HepG2 (cell line): Measurements from ENCODE around the gene BHLHE23. TPM values are rescaled to one million over a fixed set of nuclear protein-coding genes. Genes with fewer than 3 reads are reported as not detected.

Experiments used
- HNRNPLL ChIP-seq: fragments of 200-400 bp; formaldehyde crosslinking; IDR thresholded peaks from 2 replicates; pipeline ENCODE4 v1.6.1; 2017; ENCODE audit warnings: mild to moderate bottlenecking, low read depth, low read length; ENCODE audit not compliant: poor library complexity, severe bottlenecking
- MED8 ChIP-seq: sonication (generic); formaldehyde crosslinking; IDR thresholded peaks from 2 replicates; pipeline ENCODE4 v1.8.1; 2023; ENCODE audit warnings: mild to moderate bottlenecking, missing genetic modification reagents; ENCODE audit not compliant: insufficient replicate concordance
- ZNF263 ChIP-seq: sonication (generic); formaldehyde crosslinking; IDR thresholded peaks from 2 replicates; pipeline ENCODE4 v1.4.0; 2020; ENCODE audit warnings: missing genetic modification reagents
- ZNF333 ChIP-seq: sonication (generic); formaldehyde crosslinking; IDR thresholded peaks from 2 replicates; pipeline ENCODE4 v1.4.0; 2020; ENCODE audit warnings: mild to moderate bottlenecking, missing genetic modification reagents, borderline replicate concordance
- ZNF619 ChIP-seq: sonication (generic); formaldehyde crosslinking; IDR thresholded peaks from 2 replicates; pipeline ENCODE4 v1.4.0; 2020; ENCODE audit warnings: mild to moderate bottlenecking, missing genetic modification reagents
- ZNF644 ChIP-seq: IDR thresholded peaks from 2 replicates; pipeline ENCODE4 v1.6.1; 2016; ENCODE audit warnings: low read depth
- polyA plus RNA-seq, 8 experiments: library from polyadenylated mRNA; depleted of rRNA in 3 of 8; stranded (reverse) in 7 of 8; unstranded in 1 of 8; fragments of >200 nt; fragmentation: Illumina TruSeq in 4 of 8; extraction: Trizol in 4 of 8; gene quantifications; 2 replicates each; pipeline versions ENCODE4 v1.2.1 to v1.2.3, GENCODE V29; 2011 to 2016; ENCODE audit warnings: low read depth in 4 of 8, missing spikeins in 1 of 8, mixed read lengths in 1 of 8; ENCODE audit not compliant: insufficient read depth in 1 of 8
- total RNA-seq, 5 experiments: library from RNA; depleted of rRNA; stranded (reverse); fragments of >200 nt; fragmentation: Illumina TruSeq; extraction: Trizol; gene quantifications; 2 replicates each; pipeline ENCODE4 v1.2.3, GENCODE V29; 2016; ENCODE audit warnings: low read depth in 1 of 5
- TF ChIP-seq, protein P1 (sequence below): sonication (generic); formaldehyde crosslinking; IDR thresholded peaks from 2 replicates; pipeline ENCODE4 v1.8.0; 2022; ENCODE audit warnings: missing genetic modification reagents, mild to moderate bottlenecking, borderline replicate concordance
- TF ChIP-seq, protein P2 (sequence below): sonication (generic); formaldehyde crosslinking; IDR thresholded peaks from 2 replicates; pipeline ENCODE4 v1.4.0; 2020; ENCODE audit warnings: missing genetic modification reagents, borderline replicate concordance
- TF ChIP-seq, protein P3 (sequence below): sonication (generic); formaldehyde crosslinking; IDR thresholded peaks from 2 replicates; pipeline ENCODE4 v1.8.0; 2022; ENCODE audit warnings: low read depth, missing genetic modification reagents

Gene BHLHE23
- total and polyA plus RNA-seq, 2 of the 13 experiments (the other 11 are each of a cell fraction or from before 2014, with no cell fraction given) = not detected

DNA sequence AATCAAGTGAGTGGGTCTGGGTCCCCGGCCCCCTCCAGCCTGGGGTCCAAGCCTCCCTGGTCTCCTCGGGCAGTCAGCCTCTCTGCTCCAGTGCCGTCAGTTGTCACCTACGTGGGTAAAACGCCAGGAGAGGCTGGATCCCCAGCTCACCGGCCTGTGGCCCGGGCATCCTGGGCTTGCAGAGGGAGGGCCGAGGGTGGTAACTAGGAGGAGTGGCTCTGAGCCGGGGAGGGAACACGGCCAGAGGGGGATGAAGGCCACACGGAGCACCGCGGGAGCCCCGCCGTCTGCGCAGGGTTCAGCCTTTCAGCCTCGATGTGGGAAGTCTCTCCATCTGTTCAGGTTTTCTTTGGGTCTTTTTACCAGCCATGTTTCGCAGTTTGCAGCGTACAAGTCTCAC, 29.5 kb upstream of the BHLHE23 start (continued):
- TF ChIP-seq, protein P1, sequence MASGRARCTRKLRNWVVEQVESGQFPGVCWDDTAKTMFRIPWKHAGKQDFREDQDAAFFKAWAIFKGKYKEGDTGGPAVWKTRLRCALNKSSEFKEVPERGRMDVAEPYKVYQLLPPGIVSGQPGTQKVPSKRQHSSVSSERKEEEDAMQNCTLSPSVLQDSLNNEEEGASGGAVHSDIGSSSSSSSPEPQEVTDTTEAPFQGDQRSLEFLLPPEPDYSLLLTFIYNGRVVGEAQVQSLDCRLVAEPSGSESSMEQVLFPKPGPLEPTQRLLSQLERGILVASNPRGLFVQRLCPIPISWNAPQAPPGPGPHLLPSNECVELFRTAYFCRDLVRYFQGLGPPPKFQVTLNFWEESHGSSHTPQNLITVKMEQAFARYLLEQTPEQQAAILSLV (CRISPR knock-in tag) = no peak
- TF ChIP-seq ZNF619 (CRISPR knock-in tag) (no peak), ZNF263 (peak; percentile 77; the same call in 1 of the 2 replicates), ZNF644 (CRISPR knock-in tag) (no peak), HNRNPLL (peak; percentile 40), ZNF333 (CRISPR knock-in tag) (0 out of 2 replicates have a peak, but pooled peaks have one; percentile 40), MED8 (CRISPR knock-in tag) (peak; percentile 22)
- TF ChIP-seq, protein P2, sequence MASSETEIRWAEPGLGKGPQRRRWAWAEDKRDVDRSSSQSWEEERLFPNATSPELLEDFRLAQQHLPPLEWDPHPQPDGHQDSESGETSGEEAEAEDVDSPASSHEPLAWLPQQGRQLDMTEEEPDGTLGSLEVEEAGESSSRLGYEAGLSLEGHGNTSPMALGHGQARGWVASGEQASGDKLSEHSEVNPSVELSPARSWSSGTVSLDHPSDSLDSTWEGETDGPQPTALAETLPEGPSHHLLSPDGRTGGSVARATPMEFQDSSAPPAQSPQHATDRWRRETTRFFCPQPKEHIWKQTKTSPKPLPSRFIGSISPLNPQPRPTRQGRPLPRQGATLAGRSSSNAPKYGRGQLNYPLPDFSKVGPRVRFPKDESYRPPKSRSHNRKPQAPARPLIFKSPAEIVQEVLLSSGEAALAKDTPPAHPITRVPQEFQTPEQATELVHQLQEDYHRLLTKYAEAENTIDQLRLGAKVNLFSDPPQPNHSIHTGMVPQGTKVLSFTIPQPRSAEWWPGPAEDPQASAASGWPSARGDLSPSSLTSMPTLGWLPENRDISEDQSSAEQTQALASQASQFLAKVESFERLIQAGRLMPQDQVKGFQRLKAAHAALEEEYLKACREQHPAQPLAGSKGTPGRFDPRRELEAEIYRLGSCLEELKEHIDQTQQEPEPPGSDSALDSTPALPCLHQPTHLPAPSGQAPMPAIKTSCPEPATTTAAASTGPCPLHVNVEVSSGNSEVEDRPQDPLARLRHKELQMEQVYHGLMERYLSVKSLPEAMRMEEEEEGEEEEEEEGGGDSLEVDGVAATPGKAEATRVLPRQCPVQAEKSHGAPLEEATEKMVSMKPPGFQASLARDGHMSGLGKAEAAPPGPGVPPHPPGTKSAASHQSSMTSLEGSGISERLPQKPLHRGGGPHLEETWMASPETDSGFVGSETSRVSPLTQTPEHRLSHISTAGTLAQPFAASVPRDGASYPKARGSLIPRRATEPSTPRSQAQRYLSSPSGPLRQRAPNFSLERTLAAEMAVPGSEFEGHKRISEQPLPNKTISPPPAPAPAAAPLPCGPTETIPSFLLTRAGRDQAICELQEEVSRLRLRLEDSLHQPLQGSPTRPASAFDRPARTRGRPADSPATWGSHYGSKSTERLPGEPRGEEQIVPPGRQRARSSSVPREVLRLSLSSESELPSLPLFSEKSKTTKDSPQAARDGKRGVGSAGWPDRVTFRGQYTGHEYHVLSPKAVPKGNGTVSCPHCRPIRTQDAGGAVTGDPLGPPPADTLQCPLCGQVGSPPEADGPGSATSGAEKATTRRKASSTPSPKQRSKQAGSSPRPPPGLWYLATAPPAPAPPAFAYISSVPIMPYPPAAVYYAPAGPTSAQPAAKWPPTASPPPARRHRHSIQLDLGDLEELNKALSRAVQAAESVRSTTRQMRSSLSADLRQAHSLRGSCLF = no peak
- TF ChIP-seq, protein P3, sequence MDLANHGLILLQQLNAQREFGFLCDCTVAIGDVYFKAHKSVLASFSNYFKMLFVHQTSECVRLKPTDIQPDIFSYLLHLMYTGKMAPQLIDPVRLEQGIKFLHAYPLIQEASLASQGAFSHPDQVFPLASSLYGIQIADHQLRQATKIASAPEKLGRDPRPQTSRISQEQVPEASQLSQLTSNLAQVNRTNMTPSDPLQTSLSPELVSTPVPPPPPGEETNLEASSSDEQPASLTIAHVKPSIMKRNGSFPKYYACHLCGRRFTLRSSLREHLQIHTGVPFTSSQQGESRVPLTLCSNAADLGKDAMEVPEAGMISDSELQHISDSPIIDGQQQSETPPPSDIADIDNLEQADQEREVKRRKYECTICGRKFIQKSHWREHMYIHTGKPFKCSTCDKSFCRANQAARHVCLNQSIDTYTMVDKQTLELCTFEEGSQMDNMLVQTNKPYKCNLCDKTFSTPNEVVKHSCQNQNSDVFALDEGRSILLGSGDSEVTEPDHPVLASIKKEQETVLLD (CRISPR knock-in tag) = no peak
